ENCODE results near the gene DENND2A. TPM values are rescaled to one million over a fixed set of nuclear protein-coding genes. Genes with fewer than 3 reads are reported as not detected.

DENND2A gene
- total and polyA plus RNA-seq, 2 of the 4 experiments (the other 2 are of a cell fraction): 7.5 to 10.3 TPM

DNA sequence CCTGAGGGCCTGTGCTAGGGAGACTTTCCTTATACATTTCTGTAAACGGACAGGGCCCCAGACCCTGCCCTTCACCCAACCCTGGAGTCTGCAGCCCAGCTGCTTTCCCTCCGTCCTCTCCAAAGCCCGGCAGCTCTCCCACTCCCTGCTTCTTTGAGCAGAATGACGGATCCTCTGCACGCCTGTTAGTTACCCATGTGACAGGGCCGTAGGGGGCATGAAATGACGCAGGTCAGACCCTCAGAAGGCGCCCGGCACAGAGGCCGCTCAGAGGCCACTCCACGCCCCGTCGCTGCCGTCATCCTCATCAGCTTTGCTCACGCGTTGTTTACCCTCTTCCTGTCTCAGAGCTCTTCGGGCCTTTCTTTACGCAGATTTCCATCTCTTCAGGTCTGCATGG is 101.2 kb downstream of the DENND2A start:
- peaks cover 34% of the 10 kb centered on the region for H3K36me3 ChIP-seq (ENCODE audit: control insufficient read depth, insufficient read depth, low read length)
- no peak overlapping the region for H3K4me3 ChIP-seq (ENCODE audit: insufficient read depth, low read depth, low read length)
- WGBS, 2 experiments (ENCODE audit: extremely low coverage in 2 of 2, insufficient read length in 1 of 2): 81% methylated on average over 5 of the region's 18 CpGs; no CpG with 5 or more reads in 1 of the 2 experiments
- H2BK20ac ChIP-seq (ENCODE audit: low read depth, low read length): no peak overlapping the region
- H3K23ac ChIP-seq (ENCODE audit: low read depth, low read length): no peak overlapping the region
- H2BK120ac ChIP-seq (ENCODE audit: low read depth, low read length): no peak overlapping the region
- no peak overlapping the region for H3K18ac ChIP-seq (ENCODE audit: low read depth, low read length)
- peaks cover 15% of the 10 kb centered on the region for H3K4me1 ChIP-seq (ENCODE audit: control insufficient read depth, insufficient read depth, low read length)
- BruUV-seq (replicated peaks): no TSS peak
- H2AK5ac ChIP-seq (ENCODE audit: low read depth, low read length): no peak overlapping the region
- ATAC-seq (ENCODE audit: low read depth) (no peak), DNase-seq (no peak)
- H2AK9ac ChIP-seq (replicated peaks; ENCODE audit: low read depth, low read length, poor library complexity): no peak overlapping the region
- H3K4ac ChIP-seq (ENCODE audit: low read depth, low read length): no peak overlapping the region; the same call in 1 of the 2 replicates
- no peak overlapping the region for H2AFZ ChIP-seq (replicated peaks; ENCODE audit: low read length, poor library complexity)
- ChIA-PET CTCF (no interaction called here), POLR2A (ENCODE audit: unreplicated experiment) (no interaction called here)
- H3K9me1 ChIP-seq (ENCODE audit: insufficient read depth, low read length): peaks cover 20% of the 10 kb centered on the region
- peaks cover 5% of the 10 kb centered on the region for H4K20me1 ChIP-seq (ENCODE audit: insufficient read depth, low read length)
- peaks cover 0 to 13% of the 10 kb centered on the region in 2 experiments; a peak in 2 of 4 replicates for H3K79me1 ChIP-seq (ENCODE audit: low read depth in 1 of 2, low read length in 2 of 2)
- no peaks in the 10 kb centered on the region for H3K9me3 ChIP-seq (ENCODE audit: control insufficient read depth, insufficient read depth, low read length)
- no peaks in the 10 kb centered on the region for H3K27me3 ChIP-seq (ENCODE audit: control insufficient read depth, insufficient read depth, low read length)
- no peak overlapping the region for H4K91ac ChIP-seq (ENCODE audit: insufficient read depth, low read depth, low read length)
- no peak overlapping the region; a peak in 1 of 4 replicates for H4K8ac ChIP-seq (ENCODE audit: low read depth in 2 of 2, low read length in 2 of 2)
- H3K27ac ChIP-seq (ENCODE audit: insufficient read depth, low read length): no peak overlapping the region
- H2BK5ac ChIP-seq (ENCODE audit: low read depth, low read length, poor library complexity, severe bottlenecking): no peak overlapping the region
- H2BK15ac ChIP-seq (ENCODE audit: low read depth, low read length): no peak overlapping the region
- H3K56ac ChIP-seq (ENCODE audit: extremely low read depth, insufficient read depth, low read length): no peak overlapping the region
- no peak overlapping the region for H4K5ac ChIP-seq (ENCODE audit: low read depth, low read length)
- no peak overlapping the region for H3K14ac ChIP-seq (replicated peaks; ENCODE audit: low read depth, low read length)
- dilution Hi-C loops (cut with HindIII; ENCODE audit: low sequenced_read_pairs, unreplicated experiment) (no loop called here), in situ Hi-C loops (cut with MboI; ENCODE audit: low sequenced_read_pairs) (no loop called here), intact Hi-C loops (cut with micrococcal nuclease) (no loop called here)
- no peak overlapping the region for H3K9ac ChIP-seq (ENCODE audit: low read depth, low read length)
- no peak for TF ChIP-seq FOS (IDR thresholded peaks at IDR 0.05; ENCODE audit: low read depth, low read length)
- TF ChIP-seq CHD1 (IDR thresholded peaks at IDR 0.05; ENCODE audit: low read depth, low read length): no peak
- TF ChIP-seq MXI1 (IDR thresholded peaks at IDR 0.05; ENCODE audit: borderline replicate concordance, low read depth, low read length): no peak
- no peak for TF ChIP-seq MAFK (IDR thresholded peaks at IDR 0.05; ENCODE audit: low read depth, low read length)
- no peak for TF ChIP-seq BHLHE40 (IDR thresholded peaks at IDR 0.05; ENCODE audit: low read depth, low read length)
- TF ChIP-seq RFX5 (IDR thresholded peaks at IDR 0.05; ENCODE audit: low read depth, low read length): no peak
- TF ChIP-seq CEBPB (IDR thresholded peaks at IDR 0.05; ENCODE audit: low read depth, low read length): no peak
- TF ChIP-seq, protein P1, sequence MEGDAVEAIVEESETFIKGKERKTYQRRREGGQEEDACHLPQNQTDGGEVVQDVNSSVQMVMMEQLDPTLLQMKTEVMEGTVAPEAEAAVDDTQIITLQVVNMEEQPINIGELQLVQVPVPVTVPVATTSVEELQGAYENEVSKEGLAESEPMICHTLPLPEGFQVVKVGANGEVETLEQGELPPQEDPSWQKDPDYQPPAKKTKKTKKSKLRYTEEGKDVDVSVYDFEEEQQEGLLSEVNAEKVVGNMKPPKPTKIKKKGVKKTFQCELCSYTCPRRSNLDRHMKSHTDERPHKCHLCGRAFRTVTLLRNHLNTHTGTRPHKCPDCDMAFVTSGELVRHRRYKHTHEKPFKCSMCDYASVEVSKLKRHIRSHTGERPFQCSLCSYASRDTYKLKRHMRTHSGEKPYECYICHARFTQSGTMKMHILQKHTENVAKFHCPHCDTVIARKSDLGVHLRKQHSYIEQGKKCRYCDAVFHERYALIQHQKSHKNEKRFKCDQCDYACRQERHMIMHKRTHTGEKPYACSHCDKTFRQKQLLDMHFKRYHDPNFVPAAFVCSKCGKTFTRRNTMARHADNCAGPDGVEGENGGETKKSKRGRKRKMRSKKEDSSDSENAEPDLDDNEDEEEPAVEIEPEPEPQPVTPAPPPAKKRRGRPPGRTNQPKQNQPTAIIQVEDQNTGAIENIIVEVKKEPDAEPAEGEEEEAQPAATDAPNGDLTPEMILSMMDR (conservative IDR thresholded peaks at IDR 0.05; ENCODE audit: low read depth, low read length): no peak
- TF ChIP-seq RAD21 (IDR thresholded peaks at IDR 0.05; ENCODE audit: low read length): no peak
- TF ChIP-seq POLR2A (IDR thresholded peaks at IDR 0.05; ENCODE audit: low read depth, low read length): no peak
- TF ChIP-seq, protein P2, sequence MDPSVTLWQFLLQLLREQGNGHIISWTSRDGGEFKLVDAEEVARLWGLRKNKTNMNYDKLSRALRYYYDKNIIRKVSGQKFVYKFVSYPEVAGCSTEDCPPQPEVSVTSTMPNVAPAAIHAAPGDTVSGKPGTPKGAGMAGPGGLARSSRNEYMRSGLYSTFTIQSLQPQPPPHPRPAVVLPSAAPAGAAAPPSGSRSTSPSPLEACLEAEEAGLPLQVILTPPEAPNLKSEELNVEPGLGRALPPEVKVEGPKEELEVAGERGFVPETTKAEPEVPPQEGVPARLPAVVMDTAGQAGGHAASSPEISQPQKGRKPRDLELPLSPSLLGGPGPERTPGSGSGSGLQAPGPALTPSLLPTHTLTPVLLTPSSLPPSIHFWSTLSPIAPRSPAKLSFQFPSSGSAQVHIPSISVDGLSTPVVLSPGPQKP (IDR thresholded peaks at IDR 0.05; ENCODE audit: borderline replicate concordance, low read depth, low read length): no peak
- TF ChIP-seq SMC3 (IDR thresholded peaks at IDR 0.05; ENCODE audit: low read depth, low read length): no peak
- H3K4me2 ChIP-seq (ENCODE audit: low read depth, low read length): no peak overlapping the region

All from IMR-90 (cell line).